GM10266 (cell line): ENCODE results near the gene GPR62.

Experiments used
- DNase-seq: peaks from one replicate; pipeline ENCODE4 v3.0.0; 2012; ENCODE audit errors: extremely low spot score
- TF ChIP-seq, protein P1 (sequence below): IDR thresholded peaks from 2 replicates; pipeline ENCODE4 v1.5.1; 2012; ENCODE audit warnings: mild to moderate bottlenecking, low read depth; ENCODE audit not compliant: control insufficient read depth, insufficient read depth; ENCODE audit errors: missing control alignments

The GPR62 gene

DNA sequence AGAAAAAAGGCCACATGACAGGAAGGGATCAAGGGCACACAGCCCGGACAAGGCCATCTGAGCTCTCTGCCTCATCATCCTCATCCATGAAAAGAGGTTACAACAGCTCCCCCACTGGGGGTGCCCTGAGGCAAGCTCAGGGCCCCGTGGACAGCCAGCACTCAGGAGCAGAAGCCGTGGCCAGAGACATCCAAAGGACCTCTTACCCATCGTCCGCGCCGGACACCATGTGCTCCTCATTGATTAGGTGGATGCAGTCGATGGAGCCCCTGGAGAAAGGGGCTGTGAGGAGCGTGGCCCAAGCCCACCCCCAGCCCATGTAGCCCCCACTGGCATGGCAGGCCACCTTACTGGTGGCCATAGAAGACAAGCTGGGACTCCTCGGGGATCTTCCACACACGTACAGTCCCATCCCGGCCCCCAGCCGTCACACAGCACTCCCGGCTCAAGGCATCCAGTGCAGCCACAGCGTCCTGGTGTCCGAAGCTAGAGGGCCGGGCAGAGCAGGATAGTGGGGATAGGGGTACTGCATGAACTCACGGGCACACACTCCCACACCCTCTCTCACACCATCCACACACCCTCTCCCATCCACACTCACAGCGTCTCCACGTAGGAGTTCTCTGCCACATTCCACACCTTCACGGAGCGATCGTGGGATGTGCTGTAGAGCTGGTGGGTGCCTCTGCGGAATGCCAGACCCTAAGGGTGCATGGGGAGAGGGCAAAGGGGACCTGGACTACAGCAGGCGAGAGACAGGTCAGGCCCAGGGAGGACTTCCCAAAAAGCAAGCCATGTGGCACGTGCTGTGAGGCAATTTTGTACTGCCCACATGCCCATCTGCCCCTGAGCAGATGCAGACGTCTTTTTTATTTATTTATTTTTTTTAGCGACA, 19.9 kb upstream of the GPR62 start:
- TF ChIP-seq, protein P1, sequence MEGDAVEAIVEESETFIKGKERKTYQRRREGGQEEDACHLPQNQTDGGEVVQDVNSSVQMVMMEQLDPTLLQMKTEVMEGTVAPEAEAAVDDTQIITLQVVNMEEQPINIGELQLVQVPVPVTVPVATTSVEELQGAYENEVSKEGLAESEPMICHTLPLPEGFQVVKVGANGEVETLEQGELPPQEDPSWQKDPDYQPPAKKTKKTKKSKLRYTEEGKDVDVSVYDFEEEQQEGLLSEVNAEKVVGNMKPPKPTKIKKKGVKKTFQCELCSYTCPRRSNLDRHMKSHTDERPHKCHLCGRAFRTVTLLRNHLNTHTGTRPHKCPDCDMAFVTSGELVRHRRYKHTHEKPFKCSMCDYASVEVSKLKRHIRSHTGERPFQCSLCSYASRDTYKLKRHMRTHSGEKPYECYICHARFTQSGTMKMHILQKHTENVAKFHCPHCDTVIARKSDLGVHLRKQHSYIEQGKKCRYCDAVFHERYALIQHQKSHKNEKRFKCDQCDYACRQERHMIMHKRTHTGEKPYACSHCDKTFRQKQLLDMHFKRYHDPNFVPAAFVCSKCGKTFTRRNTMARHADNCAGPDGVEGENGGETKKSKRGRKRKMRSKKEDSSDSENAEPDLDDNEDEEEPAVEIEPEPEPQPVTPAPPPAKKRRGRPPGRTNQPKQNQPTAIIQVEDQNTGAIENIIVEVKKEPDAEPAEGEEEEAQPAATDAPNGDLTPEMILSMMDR, result no peak
- no peak for DNase-seq

DNA sequence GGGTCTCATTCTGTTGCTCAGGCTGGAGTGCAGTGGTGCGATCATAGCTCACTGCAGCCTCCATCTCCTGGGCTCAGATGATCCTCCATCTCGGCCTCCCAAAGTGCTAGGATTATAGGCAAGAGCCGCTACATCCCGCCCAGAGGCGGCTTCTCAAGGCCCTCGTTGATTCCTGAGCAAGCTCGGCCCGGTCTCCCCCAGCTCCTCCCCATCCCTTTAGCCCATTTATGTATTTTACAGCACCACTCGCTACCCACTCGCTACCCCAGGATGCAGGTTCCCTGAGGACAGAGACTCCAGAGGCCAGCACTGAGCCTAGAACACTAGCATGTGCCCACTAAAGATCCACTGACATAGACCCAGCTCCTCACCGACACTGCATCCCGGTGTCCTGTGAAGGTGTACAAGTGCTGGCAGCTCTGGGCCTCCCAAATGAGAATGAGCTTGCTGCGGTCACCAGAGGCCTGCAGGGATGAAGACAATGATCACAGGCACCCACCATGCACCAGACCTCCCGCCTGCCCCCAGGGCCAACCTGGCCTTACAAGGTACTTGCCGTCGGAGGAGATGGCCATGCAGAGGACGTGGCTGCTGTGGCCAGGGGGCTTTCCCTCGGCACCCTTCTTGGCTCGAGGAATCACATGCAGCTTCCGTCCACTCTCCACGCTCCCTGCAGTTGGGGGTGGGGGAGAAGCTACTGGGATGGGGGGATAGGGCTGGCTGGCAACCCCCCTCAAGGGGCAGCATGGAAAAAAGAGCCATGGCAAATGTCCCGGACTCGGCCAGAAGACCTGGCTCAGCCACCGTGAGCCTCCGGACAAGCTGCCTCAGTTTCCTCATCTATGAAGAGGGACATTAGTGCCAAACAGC, 19.1 kb upstream of the GPR62 start:
- TF ChIP-seq, protein P1, result no peak

DNA sequence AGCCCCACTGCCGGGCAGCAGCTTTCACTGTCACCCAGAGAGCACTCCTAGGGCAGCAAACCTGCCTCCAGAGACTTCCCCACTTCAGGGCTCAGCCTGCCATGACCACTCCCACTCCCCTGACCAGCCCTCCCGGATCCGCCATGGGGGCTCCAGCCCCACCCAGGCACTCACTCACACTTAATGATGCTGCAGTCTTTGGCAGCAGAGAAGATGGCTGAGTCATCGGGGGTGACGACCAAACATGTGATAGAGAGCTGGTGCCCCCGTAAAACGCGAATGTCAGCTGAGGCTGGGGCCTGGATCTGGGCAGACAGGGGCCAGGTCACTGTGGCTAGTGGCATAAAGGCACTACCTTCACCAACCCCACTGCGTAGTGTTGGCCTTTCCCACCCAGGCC, 18.2 kb upstream of the GPR62 start:
- DNase-seq, result no peak
- TF ChIP-seq, protein P1, result no peak

More for the DNA sequence above, 19.1 kb upstream of the GPR62 start:
- DNase-seq, result no peak

DNA sequence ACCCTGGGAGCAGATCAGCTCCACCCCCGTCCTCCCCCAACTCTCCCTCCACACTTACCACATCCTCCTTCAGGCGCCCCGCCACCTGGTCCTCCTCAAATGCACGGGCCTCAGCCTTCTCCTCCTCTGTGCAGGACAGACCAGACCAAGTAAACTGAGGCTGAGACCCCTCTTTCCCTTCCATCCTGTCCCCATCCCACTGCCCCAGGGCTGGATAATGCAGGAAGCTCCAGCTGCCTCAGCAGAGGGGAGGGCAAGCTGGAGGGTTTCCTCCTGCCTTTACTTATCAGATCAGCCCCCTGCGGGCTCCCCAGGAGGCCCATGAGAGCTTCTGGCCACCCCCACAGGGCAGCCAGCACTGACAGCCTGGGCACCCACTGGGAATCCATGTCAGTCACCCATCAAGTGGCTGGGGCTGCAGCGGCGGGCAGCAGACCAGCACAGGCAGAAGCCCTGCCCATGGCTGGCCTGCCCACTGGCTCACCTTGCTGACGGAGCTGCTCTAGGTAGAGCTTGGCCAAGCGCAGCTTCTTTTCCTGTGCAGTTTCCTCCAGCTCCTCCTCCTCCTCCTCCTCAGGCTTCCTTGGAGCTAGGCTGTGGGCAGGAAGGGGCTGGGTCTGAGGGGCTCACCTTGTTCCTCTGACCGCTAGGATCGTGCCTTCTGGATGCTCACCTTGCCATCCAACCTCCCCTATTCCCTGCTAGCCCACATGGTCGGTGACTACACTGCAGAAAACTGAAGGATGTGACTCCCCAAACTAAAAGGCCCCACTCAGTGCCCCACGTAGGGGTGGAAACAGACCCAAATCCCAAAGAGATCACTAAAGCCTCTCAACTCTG, 17.4 kb upstream of the GPR62 start:
- DNase-seq, result no peak
- TF ChIP-seq, protein P1, result no peak

DNA sequence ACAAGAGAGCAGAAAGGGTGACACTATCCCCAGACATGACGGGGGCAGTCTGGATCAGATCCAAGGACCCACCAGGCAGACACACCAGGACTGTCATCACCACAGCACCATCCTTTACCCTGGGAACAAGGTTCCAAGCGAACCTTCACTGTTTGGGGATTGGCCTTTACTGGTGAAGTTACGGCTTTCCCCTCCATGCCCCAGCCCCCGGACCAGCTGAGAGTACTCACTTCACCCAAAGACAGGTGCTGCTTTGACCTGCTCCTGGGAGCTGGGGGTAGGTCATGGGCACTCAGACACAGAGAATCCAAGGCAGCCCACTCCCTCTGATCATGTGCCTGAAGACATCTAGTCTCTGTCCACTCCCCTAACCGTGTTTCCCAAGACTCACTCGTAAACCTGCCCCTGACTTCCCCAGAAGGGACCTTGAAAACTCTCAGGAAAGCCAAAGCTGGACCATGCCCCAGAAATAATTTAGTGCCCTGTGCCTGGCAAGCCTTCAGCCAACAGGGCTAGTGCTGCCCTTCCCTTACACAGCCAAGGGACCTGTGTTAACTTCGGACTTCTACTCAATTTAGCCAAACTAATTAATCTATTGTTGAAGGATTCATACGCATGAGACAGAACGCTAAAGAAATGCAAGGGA, 16.3 kb upstream of the GPR62 start:
- DNase-seq, result no peak
- TF ChIP-seq, protein P1, result no peak

DNA sequence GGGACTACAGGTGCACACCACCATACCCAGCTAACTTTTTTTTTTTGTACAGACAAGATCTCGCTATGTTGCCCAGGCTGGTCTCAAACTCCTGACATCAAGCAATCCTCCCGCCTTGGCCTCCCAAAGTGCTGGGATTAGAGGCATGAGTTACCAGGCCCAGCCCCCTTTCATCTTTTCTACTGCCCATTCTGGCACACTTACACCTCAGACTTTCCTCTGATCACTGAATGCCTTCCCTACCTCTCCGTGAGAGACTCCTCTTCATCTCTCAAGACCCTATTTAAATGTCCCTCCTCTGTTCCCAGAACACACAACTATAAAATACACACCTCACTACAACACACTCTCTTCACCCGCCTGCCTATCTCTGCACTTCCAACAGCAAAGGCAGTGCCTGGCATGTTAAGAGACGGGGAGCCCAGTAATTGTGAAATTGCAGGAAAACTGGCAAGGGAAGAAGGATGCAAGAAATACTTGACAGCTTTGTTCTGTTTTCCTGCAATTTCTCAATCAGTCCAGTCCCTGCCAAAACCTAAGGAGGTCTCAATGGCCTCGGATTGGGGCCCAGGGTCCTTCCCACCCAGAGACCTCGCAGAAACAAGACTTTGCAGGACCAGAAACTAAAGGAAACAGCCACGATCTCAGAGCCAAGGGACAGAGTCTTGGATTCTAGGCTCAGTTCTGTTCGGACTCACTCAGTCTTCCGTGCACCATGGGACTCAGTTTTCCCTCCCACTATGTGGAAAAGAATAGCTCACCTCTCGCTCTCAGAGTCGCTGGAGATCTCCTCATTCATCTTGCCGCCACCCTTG, 14.3 kb upstream of the GPR62 start:
- TF ChIP-seq, protein P1, result no peak
- no peak for DNase-seq
